Tibial nerve (tissue), 4 donors: ENCODE results near the gene ZNF35.

ENCODE experiments used
- EP300 ChIP-seq, 2 donors: sonication (generic); formaldehyde crosslinking; IDR thresholded peaks; one replicate each; pipeline ENCODE4 v1.6.1; 2017; ENCODE audit warnings: antibody characterized with exemption in 2 of 2, mild to moderate bottlenecking in 1 of 2
- TF ChIP-seq, protein P1 (sequence below), 5 experiments: fragments of 200-600 bp in 3 of 5; fragments of 450-650 bp in 2 of 5; sonication (generic) in 3 of 5; IDR thresholded peaks; one replicate each; pipeline ENCODE4 v1.5.1; 2016 to 2019; ENCODE audit warnings: antibody characterized with exemption in 5 of 5, mild to moderate bottlenecking in 3 of 5, moderate library complexity in 2 of 5

- no peak for TF ChIP-seq EP300 (IDR thresholded peaks at IDR 0.05)
- TF ChIP-seq, protein P1, sequence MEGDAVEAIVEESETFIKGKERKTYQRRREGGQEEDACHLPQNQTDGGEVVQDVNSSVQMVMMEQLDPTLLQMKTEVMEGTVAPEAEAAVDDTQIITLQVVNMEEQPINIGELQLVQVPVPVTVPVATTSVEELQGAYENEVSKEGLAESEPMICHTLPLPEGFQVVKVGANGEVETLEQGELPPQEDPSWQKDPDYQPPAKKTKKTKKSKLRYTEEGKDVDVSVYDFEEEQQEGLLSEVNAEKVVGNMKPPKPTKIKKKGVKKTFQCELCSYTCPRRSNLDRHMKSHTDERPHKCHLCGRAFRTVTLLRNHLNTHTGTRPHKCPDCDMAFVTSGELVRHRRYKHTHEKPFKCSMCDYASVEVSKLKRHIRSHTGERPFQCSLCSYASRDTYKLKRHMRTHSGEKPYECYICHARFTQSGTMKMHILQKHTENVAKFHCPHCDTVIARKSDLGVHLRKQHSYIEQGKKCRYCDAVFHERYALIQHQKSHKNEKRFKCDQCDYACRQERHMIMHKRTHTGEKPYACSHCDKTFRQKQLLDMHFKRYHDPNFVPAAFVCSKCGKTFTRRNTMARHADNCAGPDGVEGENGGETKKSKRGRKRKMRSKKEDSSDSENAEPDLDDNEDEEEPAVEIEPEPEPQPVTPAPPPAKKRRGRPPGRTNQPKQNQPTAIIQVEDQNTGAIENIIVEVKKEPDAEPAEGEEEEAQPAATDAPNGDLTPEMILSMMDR (IDR thresholded peaks at IDR 0.05), result no peak
These were observed 25.7 kb downstream of the ZNF35 start for GRCh38 chr3:44674211-44674610.
